GM11168 (cell line): ENCODE measurements around the gene CTNNA3.

Experiments
- in situ Hi-C: fragments of 300-500 bp; cut with MboI; formaldehyde crosslinking; loops from one replicate; pipeline ENCODE4 v1.12.0; 2022; ENCODE audit warnings: low sequenced_read_pairs; ENCODE audit not compliant: unreplicated experiment

CTNNA3 gene

DNA sequence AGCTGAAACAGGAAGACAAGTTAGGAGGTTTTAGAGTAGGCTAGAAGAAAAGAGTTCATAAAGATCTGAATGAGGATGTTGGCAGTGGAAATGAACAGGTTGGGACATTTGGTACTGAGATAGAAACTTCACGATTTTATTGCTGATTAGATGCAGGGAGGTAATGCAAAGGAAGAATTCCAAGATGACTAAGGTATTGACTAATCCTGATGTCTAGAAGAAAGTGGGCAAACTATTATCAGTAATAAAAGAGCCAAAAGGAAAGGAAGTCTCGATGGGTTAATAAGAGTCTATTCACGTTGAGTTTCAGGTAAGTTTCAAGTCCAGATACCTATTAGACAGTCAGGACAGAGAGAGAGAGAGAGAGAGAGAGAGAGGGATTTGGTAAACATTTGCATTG, 1401.5 kb downstream of the CTNNA3 start:
- in situ Hi-C loops: no loop called here

DNA sequence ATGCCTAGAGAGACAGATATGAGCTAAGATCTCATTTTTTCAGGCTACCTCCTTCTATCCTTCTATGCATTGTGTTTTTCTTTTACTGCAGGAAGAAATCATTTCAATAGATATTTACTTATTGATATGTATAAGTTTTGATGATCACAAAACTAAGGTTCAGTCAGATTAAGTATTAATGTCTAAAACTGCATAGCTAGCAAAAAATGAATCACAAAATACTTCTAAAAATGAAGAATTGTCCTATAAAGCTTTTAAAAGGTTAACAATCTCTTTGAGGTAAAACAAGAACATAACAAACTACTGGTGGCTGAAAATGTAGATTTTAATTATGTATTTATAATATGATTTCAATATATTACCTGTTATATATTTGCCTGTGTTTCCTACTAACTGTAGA, 1403.1 kb downstream of the CTNNA3 start:
- in situ Hi-C loops: no loop called here

DNA sequence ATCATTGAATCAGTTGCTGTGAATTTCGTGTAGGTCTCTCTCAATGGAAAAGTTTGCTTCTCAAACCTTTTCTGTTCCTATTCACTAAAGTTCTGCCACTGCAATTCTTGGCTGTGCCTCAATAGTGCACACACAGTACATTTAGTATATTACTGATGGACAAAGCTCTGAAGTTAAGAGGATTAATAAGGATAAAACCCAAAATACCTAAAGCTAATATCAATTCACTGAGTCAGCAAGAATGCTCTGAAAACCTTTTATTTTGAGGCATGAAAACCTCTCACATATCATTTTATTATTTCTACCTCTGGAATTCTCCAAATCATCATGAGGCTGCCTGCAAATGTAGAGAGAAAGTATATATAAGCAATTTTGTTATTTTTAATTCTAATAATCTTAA, 1403.5 kb downstream of the CTNNA3 start:
- in situ Hi-C loops: no loop called here

DNA sequence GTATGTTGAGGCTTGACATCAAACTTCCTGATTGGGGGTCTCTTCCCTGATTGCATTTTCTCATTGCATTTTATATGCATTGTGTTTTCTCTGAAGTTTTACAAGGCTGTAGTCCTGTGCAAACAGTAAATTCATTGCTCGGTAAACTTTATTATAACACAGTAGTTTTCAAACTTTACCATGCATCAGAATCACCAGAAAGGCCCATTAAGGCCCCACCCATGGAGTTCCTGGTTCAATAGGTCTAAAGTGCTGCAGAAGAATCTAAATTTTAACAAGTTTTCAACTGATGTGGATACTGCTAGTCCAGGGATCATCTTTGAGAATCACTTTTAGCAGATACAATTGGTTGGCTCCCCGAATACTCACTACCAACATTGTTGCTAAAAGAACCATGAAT, 1404.9 kb downstream of the CTNNA3 start:
- in situ Hi-C loops: no loop called here

DNA sequence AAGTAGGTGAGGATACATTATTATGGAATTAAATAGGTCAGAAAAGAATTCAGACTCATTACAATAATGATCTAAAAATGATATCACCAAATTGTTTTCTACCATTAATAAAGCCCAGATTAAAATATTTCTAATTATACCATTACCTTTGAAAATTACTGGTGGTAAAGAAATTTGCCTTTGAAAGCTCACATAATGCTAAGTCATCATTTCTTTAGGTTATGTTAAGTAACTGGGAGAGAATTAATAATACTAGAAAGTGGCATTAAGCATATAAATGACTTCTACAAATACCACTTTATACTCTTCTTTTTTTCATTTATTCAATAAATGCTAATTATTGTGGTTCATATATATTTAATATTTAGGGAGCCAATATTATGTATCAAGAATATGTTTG, 1411.4 kb downstream of the CTNNA3 start:
- in situ Hi-C loops: no loop called here

DNA sequence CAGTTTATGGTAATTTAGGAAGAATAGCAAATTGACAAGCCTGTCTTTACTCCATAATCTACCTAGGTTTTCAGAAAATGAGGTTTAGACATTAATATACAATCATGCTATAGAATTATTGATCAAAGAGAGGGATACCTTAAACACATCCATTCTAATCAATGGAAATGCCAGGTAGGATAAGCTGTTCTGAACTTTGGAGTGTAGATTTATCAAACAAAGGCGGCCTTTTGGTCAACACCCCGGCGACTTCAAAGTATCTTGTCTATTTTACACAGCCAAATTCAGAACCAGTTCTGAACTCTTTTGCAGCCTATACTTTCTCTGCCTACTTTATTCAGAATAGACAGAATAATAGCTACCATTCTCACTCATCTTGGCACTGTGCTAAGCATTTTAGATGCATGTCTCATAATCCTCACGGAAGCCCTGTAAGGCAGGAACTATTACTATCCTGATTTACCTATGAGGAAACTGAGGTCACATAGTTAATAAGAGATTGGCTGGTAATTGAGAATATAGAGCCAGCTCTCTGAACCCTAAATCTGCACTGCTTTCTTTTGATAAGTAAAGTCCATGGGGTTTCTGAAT, 1412.0 kb downstream of the CTNNA3 start:
- in situ Hi-C loops: no loop called here

DNA sequence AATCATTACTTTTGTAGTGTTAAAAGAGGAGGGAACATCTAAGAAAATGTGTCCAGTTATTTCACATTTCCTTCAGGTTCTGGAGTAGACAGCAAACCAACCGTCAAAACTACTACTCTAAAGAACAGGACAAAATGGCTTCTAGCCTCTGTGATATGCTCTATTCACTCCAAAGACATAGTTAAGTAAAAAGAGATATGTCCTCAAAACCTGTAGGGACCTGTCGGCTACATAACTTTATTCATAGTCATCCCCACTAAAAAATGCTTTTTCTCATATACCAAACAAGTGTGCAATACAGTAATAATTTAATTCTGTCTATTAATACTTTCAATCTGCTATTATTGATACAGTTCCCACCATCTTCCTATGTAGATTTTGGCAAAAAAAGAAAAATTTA, 1412.9 kb downstream of the CTNNA3 start:
- in situ Hi-C loops: no loop called here

DNA sequence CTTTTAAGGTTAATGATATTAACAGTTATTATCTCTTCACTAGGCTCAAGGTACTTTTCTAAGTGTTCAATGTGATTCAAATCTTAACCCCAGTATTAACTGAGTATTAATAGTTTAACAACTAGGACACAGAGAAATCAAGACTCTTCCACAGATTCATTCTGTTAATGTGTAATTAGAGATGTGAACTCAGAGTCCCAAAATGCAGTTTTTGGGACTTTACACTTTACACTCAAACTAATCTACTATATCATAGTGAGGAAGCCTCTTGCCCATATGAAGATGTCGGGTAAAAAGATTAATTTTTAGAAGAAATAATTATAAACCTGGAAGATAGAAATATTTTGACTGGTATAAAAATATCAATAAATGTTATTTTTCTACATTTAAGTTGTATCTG, 1414.7 kb downstream of the CTNNA3 start:
- in situ Hi-C loops: no loop called here

DNA sequence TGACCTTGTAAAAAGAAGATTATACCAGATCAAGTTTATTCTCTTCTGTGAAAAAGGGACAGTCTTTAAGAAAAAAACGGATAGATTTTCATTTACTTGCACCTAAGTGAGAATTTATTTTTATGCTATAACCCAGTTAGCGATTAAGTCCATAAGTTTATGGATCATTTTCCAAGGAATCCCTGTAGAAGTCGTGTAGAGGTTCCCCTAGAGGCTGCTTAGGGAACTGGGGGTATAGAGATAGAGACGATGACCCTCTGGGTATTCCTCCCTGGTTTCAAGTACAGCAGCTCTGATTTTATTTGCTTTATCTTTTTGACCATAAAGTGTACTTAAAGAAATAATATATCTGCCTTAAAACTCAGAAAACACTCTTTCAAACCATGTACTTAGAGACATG, 1418.5 kb downstream of the CTNNA3 start:
- in situ Hi-C loops: no loop called here

DNA sequence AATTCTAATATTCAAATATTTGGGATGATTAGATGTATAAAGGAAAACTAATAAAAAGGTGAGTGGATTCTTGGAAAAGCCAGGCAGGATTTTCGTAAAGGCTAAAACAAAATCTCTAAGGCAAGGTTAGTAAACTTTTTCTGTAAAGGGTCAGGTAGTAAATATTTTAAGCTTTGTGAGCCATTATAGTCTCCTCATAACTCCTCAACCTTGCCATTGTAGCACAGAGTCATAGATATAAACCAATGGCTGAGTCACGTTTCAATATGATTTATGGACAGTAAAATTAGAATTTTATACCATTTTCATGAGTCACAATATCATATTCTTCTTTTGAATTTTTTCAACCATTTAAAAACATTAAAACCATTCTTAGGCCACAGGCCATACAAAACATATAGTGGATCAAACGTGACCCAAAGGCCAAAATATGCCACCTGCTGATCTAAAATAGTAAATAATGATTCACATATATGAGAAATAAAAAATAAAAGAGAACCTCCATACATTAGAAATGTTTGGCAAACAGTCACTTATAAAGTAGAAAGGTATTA, 1422.0 kb downstream of the CTNNA3 start:
- in situ Hi-C loops: no loop called here

DNA sequence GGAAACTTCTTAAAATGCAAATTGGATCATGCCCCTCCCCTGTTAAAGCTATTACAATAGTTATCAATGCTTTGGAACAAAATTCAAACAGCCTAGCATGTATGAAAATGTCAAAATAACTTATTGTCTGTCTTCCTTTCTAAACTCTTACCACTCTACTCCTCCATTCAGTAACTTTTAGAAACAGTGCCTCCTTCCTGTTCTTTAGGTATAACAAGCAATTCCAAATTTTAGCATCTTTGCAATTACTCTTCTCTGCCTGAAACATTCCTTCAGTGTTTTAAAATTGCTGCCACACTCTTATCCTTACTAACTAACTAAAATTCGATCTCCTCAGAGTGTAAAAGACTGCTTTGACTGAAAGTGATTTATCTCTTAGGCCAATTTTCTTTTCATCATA, 1430.6 kb downstream of the CTNNA3 start:
- in situ Hi-C loops: no loop called here

DNA sequence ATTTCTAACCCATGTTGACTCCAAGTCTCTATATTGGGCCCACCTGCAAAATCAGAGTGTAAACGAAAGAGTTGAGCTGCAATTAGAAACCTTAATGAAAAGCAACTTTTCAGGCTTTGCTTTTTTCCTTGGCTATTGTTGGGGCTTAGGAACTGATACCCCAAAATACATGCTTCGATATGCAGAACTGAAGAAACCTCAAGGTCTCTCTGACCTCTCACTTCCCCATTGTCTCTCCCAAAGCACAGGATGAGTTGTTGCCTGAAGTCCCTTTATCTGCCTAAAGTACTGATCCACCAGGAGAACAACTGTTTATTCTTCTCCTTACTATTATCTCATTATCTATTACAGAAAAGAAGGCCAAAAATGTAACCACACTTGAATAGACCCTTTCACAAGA, 1436.2 kb downstream of the CTNNA3 start:
- in situ Hi-C loops: no loop called here

DNA sequence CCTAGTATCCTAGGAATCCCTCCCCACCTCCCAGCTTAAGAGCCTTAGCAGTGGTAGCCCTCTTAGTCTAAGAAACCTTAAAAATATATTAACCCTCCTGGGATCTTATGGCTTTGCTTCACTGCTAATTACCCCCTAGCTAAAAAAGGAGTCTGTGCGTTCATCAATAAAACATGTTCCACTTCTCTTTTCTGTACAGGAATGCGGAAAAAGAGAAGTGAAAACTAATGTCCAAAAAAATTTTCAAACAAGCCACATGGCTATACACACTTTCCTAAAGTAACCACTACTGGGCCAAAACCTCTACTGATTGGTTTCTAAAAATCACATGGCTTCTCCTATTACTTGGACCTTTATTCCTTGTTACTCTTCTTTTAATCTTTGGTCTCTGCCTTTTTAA, 1437.3 kb downstream of the CTNNA3 start:
- in situ Hi-C loops: no loop called here

DNA sequence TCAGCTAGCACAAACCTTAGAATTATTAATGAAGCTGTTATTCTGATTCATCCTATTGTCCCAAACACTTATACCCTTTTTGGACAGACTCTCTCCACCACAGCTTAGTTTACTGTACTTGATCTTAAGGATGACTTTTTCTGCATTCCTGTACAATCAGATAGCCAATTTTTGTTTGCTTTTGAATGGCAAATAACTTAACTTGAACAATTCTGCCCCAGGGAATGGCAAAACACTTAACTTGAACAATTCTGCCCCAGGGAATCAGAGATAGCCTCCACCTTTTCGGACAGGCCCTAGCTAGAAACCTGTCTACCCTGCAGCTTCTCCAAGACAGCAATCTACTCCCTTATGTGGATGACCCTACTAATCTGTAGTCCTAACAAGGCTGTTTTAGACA, 1438.2 kb downstream of the CTNNA3 start:
- in situ Hi-C loops: no loop called here

DNA sequence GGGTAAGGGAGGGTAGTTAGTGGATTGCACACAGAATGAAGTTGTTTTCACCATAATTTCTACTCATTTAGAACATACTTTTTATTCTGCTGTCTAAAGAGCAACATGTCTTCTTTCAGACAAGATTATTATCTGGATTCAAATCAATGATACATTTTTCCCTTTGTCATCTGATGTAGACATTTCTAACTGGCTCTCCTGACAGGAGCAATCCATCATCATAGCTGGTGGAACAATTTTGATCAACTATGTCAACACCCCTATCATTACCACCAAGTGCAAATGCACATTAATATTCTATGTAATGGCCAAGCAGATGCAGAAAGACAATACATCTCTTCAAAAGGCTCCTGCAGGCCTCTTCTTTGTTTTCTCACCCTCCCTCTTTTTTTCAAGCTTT, 1443.0 kb downstream of the CTNNA3 start:
- in situ Hi-C loops: no loop called here

DNA sequence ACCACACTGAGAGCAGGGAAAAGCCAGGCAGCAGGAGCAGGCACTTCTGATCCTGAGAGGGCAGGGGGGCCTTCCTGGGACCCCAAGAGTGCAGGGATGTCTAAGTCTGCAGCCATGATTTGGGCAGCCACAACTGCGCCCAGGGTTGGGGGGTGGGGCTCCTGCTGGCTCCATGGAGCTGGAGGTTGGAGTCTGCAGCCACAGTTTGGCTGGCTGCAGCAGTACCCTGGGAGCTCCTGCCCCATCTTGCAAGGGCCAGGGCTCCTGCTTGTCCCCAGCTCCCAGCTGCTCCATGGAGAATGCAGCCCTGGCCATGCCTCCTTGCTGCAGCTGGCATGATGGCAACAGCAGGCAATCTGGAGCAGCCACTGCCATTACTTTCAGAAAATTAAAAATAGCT, 1449.8 kb downstream of the CTNNA3 start:
- in situ Hi-C loops: no loop called here

DNA sequence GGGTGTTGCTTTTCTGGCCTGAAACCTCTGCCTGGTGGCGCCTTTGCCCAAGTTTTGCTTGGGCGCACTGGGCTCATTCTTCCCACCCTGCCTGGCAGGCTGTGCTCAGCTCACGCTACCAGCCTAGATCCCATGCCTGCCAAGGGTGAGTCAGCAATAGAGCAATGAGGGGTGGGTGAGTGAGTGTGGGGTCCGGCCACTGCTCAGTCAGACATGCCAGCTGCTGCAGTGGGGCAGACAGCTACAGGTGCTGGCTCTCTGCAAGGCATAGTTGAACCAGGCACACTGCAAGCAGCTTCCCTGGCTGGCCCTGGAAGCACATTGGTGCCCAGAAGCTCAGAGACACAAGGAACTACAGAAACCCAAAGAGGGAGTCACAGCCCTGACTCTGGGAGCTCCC, 1451.0 kb downstream of the CTNNA3 start:
- in situ Hi-C loops: no loop called here

DNA sequence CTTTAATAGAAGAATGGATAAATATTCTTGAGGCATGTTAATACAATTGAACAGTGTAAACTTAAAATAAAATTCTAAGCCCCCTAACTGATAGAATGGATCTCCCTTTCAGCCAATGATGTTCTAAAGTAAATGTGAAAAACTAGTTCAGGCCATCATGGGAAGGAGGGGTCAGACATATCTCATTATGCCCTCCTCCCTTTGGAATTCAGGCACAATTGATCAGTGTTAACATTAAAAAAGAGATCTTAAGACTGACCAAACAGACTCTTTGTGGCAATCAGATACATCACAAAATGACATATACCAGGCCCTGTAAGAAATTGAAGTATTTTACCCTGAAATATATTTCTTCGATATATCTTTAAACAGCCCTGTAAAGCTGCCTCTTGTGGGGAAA, 1453.1 kb downstream of the CTNNA3 start:
- in situ Hi-C loops: no loop called here

DNA sequence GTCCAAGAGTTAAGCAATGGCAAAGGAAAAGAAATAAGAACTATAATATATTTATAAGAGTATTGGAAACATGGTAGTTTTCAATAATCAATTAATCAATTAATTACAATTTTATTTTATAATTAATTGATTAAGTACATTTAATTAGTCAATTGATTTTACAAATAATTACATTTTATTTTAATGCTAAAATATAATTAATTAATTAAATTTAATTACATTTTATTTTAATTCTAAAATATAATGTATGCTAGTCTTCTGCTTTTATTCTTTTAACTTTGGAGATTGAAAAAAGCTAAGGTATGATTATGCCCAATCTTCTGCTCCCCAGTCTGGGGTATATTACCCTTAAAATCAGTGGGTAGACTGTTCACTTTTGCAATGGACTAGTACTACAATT, 1456.9 kb downstream of the CTNNA3 start:
- in situ Hi-C loops: no loop called here

DNA sequence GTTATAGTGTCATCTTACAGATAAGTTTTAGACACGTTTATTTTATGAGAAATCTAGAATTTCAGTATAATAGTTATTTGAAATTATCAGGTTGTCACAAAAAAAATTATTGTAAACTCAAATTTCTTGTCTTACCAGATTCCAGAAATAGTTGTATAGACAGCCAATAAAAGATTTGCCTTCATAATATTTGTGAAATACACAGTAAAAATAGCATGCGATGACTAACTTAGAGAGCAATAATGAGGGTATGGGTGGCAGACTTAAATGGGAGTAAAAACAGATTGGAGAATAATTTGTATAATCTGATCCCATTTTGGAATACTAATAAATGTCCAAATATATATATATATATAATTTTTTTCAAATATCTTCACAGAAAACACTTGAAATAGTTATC, 1457.7 kb downstream of the CTNNA3 start:
- in situ Hi-C loops: no loop called here

DNA sequence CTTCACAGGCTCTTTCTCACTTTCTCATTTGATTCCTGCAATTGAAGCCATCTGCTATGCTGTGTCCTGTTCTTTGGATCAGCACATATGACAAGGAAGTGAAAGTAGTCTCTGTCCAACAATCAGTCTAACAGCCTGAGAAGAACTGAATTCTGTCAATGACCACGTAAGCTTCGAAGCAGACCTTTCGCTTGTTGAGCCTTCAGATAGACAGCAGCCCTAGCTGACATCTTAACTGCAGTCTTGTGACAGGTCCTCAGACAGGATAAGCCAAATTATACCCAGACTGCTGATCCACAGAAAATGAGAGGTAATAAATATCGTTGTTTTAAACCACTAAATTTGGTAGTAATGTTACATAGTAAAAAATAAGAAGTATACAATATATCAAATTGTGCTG, 1461.1 kb downstream of the CTNNA3 start:
- in situ Hi-C loops: no loop called here

DNA sequence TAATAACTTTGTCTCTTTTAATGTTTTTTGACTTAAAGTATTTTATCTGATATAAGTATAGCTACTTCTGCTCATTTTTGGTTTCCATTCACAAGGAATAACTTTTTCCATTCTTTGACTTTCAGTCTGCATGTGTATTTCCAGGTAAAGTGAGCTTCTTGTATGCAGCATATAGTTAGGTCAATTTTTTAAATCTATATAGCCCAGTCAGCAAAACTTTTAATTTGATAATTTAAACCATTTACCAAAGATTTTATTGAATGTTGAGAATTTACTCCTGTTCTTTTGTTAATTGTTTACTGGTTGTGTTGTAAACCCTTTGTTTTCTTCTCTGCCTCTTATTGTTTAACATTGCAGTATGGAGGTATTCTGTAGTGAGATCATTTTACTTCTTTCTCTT, 1467.1 kb downstream of the CTNNA3 start:
- in situ Hi-C loops: no loop called here

DNA sequence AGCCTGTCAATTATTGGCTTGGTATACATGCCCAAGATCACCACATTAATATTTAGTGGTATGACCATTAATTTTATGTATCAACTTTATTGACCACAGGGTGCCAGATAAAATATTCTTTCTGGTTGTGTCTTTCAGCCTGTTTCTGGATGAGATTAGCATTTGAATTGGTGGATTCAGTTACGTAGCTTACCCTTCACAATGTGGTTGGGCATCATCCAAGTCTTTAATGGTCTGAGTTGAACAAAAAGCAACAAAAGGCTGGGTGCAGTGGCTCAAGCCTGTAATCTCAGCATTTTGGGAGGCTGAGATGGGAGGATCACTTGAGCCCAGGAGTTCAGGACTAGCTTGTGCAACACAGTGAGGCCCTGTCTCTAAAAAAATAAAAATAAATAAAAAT, 1472.3 kb downstream of the CTNNA3 start:
- in situ Hi-C loops: no loop called here
